HG03521 (cell line): ENCODE data around the gene CLDN15.
A peak's percentile ranks its signal among the peaks of the same experiment; 100 is the strongest.
"Not testable (repeated sequence)": the region's sequence is repeated elsewhere in the genome, so short reads cannot be mapped to it uniquely, and the experiment has no call there.

Experiments used
- ATAC-seq: cut with Tn5 transposase; IDR thresholded peaks from one replicate; pipeline ENCODE4 v1.9.1; 2021; ENCODE audit warnings: mild to moderate bottlenecking, moderate library complexity; ENCODE audit not compliant: unreplicated experiment

The CLDN15 gene

DNA sequence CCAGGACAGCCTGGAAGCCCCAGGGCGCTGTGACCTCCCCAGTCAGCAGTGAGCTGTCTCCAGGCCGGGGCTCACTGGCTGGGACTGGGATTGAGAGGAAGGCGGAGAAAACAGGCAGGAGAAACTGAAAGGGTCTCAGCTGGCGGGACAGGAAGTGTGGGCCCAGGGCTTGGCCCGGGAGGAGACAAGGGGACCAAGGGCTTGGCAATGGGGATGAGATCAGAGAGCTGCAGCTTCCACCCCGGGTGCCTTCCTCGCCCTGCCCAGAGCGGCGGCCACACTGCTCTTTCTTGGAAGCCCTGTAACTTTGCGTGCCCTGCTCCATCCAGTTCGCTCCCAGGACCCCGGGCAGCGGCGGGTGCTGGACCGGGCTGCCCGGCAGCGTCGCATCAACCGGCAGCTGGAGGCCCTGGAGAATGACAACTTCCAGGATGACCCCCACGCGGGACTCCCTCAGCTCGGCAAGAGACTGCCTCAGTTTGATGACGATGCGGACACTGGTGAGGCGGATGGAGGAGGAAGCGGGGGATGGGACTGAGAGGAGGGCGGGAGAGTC is 15.2 kb downstream of the CLDN15 start:
- no peak for ATAC-seq

DNA sequence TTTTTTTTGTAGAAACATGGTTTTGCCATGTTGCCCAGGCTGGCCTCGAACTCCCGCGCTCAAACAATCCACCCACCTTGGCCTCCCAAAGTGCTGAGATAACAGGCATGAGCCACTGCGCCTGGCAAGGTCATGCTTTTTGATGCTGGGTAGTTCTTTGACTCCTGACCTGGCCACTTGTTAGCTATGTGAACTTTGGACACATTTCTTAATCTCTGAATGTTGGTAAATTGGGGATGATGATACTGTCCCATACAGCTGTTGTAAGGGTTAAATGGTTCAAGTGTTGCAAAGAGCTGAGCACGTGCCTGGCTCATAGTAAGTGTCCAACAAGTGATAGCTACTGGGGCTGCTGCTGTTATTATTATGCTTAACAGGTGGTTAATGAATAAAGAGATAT is 17.3 kb downstream of the CLDN15 start:
- no peak for ATAC-seq

DNA sequence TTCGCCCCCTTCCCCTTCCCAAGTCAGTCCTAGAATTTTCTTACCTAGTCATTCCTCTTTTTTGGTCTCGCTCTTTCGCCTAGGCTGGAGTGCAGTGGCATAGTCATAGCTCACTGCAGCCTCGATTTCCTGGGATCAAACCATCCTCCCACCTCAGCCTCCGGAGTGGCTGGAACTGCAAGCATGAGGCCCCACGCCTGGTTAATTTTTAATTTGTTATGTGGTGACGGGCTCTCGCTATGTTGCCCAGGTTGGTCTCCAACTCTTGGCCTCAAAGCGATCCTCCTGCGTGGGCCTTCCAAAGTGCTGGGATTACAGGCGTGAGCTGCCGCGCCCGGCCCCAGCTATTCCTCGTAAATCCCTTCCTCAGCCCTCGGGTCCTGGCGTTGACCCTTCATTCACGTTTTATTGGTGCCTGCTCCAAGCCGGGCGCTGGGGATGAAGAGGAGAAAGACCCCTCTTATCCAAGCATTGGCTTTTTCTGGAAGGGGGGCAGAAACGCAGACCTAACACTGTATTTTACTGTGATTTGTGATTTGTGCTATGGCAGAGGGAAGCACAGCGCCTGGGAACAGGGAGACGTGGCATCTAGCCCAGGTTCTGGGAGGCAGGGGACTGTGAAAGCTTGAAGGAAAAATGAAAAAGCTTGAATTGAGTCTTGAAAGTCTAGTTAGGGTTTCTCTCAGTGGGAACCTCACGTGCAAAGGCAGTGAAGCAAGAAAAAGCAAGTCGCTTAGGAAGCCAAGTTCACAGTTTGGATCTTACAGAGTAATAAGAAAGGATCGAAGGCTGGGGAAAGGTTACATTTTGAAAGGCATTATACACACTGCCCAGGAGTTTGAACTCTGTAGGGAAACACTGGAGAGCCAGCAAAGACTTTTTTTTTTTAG is 19.1 kb downstream of the CLDN15 start:
- no peak for ATAC-seq

DNA sequence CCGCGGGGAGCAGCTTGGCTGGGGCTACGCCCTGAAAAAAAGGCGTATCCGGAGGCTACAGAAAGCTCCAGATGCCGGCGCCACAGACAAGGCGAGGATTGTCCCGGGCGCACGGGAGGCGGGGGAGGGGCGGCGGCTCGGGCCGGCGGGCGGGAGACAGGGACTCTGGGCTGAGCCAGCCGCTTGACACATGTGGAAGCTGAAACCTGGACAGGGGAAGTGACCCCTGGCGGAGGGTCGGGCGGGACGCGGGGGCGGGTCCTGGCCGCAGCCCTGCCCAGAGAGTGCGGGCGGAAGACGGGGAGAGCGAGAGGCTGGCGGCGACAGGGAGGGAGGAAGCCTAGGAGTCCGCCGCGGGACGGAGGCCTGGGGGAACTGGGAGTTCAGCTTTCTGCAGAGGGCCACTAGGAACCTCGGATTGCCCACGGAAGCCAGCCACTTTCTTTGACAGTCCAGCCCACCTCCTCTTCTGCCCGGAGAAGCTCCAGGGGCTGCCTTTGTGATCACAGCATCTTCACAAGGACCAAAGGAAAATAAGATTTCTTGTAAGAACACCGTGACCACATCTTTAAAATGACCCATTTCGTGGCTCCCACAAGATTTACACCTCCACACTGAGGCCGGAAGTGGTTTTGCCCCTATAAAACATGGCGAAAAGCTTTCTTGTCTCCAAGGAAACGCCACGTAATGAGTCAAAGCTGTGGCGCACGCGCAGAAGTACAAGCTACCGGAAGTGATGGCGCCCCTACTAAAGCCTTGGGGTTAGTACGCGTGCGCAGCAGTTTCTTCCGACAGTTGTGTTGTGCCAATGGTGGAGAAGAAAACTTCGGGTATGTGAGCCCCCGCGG is 20.0 kb downstream of the CLDN15 start, which contains the start of the genes PLOD3 and ZNHIT1:
Gene PLOD3 (minus strand): TSS at position 194 of the 848 bp plus-strand sequence. CDS start 307 bp downstream, outside the sequence.
Gene ZNHIT1 (plus strand): TSS at position 778 of the 848 bp plus-strand sequence. CDS start 31 bp downstream, at position 809.
- peak; percentile 65 for ATAC-seq

DNA sequence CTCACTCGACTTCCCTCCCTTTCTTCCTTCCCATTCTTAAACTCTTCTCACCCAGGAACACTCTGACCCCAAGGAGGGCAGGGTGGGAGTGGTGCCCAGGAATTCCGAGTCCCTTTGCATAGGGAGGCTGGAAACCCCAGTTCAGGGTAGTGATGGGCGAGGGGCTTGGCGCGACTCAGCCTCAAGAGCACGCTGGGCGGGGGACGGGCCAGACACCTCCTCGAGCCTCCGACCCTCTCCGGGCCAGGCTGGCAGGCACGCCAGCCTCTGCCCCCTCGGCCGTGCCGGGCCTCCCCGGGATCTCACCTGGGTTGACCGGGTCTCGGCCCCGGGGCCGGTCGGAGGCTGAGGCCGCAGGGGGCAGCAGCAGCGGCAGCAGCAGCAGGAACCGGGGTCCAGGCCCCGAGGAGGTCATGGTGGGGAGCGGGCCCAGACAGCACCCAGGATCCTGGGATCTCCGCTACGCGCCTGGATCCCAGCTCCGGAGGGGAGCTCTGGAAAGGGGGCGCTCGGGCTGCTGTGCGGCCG is 20.7 kb downstream of the CLDN15 start:
- ATAC-seq = peak; percentile 17

DNA sequence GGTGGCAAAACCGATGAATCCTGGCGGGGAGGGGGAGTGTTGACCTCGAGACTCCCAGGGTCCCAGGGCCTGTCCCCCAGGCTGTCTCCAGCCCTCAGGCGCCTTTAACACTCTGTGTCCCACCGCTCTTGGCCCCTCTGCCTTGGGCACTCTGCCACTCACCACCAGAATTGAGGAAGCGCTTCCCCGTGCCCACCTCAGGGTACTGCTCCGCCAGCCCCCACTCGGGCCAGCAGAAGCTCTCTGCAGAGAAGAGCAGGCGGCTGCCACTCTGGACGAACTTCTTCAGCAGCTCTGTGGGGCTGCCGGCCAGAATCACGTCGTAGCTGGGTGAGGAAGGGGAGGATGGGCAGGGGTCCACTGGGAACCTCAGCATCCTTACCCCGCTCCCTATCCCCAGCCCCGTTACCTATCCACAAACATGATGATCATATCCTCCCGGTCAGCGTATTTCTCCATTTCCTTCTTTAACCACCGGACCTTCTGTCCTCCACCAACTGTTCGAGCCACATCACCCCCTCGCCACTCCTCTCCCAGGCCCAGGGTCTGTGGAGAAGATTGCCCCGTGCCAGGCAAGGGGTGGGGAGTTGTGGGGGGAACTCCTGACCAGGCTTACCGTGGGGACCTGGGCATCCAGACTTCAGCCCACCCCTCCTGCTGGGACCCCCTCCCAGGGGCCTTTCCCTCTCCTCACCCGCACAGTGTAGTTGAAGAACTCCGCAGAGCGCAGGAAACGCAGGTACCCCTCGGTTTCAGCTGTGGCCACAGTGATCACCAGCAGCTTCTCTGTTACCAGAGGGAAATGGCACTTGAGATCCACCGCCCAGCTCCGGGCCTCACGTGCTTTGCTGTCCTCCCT is 21.4 kb downstream of the CLDN15 start:
- ATAC-seq = no peak

DNA sequence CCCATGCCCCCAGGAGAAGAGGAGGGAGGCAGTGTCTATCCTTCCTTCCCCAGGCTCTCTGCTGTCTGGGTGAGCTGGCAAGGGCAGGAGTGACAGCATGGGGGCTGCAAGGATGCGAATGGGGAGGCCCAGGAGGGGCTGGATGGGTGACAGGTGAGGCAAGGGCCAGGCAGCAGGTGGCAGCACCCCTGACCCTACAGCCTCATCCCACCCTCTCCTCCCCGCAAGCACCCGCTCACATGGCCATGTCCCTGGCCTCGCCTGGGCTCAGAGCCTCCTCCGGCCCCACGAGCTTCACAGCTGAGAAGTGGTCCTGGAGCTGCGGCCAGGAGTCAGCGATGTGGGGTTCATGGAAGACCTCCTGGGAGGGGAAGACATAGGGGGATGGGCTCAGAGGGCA is 25.6 kb downstream of the CLDN15 start:
- no peak for ATAC-seq

DNA sequence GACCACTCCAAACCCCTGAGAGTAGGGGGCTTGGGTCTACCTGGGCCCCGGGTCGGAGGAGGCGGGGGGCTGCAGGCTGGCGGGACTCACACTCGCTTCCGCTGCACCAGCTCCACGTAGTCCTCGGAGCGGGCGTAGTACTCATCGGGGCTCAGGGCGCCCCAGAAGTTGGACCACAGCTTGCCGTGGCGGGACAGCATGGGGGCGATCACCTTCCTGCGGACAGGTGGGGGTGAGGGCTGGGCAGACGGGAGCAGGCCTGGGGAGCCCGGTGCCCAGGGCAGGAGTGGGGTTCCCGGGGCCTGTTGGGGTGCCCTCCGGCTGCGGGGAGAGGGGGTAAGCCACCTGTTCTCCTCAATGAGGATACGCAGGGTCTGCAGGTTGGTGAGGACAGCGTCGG is 26.1 kb downstream of the CLDN15 start:
- ATAC-seq = no peak

DNA sequence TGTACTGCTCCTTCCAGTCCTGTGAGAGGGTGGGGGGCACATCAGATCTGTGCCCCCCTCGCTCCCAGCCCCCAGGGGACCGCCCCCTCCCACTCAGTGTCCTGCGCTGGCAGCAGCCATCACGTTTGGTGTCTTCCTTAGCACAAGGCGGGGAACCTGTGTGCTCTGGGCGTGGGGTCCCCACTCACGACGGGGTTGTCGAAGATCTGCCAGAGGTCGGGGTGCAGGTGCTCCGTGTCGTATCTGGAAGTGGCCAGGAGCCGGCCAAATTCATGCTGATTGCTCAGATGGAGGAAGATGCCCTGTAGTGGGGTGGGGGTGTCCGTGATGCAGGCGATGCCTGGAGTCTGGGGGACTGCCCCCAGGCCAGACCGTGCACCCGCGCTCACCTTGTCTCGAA is 27.5 kb downstream of the CLDN15 start:
- no peak for ATAC-seq

DNA sequence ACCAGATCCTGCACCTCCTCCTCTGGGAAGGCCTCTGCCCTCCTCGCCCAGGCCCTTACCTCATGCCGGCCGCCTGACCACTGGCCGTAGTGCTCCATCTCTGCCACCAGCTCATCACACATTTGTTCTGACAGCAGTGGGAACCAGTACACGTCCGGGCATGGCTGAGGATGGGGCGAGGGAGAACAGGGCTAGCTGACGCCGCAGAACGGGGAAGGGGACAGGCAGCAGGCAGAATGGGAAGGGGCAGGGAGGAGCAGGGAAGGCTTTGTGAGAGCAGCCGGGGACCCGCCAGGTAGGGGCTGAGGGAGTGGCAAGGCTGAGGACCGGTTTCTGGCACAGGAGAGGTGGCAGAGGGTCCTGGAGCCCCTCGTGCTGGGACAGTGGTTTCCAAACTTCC is 28.8 kb downstream of the CLDN15 start:
- no peak for ATAC-seq

DNA sequence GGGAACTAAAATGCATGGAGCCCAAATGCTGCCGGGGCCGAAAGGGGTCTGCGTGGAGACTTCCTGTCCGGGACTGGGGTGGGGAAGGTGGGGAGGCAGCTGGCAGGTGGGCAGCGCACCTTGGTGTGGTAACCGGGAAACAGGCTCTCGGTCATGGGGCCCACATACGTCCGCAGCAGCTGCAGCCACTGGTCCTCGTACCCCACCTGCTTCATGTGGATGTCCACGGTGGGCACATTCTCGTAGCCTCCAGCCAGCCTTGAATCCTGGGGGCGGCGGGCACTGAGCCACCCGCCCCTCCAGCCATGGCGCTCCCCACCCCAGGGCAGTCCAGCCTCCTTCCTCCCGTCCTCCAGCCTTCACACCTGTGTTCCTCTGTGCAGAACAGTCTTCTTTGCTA is 30.1 kb downstream of the CLDN15 start:
- no peak for ATAC-seq

DNA sequence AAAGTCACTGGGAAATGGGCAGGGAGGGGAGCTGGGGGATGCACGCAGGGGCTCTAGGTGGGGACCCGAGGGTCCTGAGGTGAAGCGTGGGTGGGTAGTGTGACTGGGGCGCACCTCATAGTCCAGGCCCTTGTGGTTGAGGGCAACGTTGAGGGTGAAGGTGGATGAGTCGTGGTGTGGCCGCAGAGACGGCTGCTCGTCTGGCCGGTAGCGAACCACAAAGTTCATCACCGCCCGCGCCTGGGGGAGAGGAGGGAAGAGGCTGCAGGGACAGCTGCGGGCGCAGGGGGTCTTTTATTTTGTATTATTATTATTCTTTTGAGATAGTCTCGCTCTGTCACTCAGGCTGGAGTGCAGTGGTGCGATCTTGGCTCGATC is 30.9 kb downstream of the CLDN15 start:
- ATAC-seq = no peak

DNA sequence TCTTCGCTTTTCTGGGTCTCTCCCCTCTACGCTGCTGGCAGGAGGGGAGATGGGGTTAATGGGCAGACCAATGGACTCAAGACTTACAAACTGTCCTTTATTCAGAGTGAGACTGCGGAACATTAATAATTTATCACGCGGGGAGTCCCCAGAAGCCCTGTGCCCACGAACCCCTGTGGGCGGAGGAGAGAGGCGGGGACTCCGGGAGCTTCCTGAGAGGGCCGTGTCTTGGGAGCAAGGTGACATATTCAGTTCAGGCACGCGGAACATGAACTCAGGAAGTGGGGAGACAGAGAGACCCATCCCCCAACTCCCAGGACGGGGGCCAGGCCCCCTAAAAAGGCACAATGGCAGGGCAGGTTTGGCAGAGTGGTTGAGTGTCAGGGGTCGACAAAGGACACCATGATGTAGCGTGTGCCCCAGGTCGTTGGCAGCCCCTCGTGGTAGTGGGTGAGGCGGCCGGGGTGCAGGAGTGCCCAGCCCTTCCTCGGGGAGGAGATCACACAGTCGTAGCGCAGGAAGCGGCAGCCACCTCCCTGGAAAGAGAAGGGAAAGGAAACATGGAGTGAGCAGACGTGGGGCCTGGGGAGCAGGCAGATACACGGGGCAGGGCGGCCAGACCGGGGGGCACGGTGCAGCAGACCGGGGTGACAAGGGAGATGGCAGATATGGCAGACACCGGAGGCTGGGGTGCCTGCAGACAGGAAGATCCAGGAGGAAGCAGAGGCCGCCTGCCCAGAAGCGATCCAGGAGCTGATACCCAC is 31.5 kb downstream of the CLDN15 start:
- ATAC-seq = no peak

DNA sequence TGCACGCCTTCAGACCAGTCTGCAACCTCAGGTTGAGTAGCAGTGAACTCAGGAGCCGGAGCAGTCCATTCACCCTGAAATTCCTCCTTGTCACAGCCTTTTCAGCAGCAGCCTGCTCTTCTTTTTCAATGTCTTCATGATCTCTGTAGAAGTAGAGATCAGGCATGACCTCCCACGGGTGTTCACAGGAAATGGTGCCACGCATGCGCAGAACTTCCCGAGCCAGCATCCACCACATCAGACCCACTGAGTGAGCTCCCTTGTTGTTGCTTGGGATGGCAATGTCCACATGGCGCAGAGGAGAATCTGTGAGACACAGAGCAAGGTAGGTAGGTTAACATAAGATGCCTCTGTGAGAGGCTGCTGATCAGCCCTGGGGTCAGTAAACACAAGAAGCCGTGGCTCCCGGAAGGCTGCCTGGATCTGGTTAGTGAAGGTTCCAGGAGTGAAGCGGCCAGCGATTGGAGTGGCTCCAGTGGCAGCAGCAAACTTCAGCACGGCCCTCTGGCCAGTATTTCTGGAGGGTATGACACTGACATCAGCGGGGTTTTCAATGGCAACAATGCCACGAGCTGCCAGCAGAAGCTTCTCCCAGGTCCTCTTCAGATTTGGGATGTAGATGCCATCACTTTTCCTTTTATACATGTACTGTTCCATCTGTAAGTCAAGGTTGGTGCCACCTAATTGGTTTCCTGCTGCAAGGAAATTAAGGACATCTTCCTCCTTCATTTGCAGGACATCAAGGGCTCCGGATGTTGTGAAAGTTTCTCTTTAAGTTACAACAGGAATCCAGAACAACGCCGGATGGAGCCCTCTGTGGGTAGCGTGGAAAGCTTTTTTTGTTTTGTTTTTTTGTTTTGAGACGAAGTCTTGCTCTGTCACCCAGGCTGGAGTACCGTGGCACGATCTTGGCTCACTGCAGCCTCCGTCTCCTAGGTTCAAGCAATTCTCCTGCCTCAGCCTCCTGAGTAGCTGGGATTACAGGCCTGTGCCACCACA is 33.6 kb downstream of the CLDN15 start:
- ATAC-seq = not testable (repeated sequence)

DNA sequence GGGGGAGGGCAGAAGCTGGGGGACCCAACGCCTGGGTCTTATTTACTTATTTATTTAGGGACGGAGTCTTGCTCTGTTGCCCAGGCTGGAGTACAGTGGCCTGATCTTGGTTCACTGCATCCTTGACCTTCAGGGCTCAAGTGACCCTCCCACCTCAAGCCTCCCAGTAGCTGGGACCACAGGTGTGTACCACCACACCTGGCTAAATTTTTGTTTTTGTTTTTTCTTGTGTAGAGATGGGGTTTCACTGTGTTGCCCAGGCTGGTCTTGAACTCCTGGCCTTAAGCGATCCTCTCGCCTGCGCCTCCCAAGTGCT is 35.0 kb downstream of the CLDN15 start:
- no peak for ATAC-seq

DNA sequence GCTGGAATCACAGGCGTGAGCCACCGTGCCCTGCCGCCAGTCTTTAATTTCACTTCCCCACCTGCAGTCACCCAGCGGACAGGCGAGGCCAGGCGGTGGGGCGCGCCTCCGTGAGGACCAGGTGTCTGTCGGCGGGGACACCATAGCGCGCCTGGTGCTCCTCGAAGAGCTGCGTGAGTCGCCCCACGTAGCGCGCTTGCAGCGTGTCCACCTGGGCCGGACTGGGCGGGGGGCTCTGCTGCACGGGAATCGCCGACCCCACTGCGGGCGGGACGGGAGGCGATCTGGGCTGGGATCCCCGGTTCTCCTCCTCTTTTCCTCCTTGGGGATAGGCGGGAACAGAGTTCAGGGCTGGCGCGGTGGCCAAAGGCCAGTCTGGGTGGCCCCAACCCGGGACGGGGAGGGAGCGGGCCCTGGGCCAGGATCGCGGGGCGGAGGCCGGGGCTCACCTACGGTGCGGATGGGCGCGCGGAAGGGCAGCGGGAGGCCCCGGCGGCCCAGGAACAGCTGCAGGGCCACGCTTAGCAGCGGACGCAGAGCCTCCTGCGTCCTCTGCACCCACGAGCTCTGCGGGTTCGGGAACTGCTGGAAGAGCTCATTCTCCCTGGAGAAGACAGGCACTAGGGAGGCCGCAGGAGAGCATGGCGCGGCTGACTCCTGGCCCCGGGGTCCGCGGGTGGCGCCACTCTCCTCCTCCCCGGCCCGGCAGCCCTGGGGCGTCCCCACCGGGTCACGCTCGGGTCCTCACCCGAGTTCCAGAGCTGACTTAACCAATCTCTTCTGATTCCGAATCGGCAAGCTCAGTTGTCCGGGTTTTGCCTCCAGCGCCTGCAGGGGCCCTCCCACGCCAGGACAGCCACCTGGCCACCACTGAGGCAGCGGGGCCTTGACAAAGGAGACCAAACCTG is 35.7 kb downstream of the CLDN15 start:
- ATAC-seq = no peak

DNA sequence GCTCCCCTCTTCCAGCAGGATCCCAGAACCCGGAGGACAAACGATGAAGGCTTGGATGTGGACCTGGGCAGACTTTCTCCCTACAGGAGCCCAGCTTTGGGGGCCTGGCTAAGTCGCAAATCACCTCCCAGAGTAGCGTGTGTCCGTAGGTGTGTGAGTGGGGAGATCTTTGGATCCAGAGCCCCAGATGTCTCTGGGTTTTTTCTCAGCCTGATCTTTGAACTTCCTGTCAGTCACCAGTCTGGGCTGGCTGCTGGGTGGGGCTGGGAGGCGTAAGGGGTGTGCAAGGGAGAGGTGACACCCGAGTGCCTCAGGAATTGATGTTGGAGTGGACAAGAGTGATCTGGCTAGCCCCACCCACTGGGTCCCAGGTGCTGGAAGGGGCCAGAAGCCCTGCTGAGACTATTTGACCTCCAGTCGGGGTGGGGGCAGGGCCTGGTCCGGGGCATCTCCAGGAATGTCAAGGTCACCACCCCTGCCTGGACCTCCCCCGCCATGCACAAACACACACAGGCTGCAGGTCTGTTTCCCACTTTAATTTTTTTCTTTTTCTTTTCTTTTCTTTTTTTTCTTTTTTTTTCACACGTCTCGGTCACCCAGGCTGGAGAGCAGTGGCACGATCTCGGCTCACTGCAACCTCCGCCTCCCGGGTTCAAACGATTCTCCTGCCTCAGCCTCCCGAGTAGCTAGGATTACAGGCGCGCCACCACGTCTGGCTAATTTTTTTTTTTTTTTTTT is 36.6 kb downstream of the CLDN15 start, which contains the start of gene MOGAT3:
Gene MOGAT3 (minus strand): TSS at position 175 of the 738 bp plus-strand sequence. CDS start 182 bp downstream, outside the sequence.
- ATAC-seq = no peak
